K562 (cell line): ENCODE results near the gene EML2. TPM values are rescaled to one million over a fixed set of nuclear protein-coding genes. Genes with fewer than 3 reads are reported as not detected.

ENCODE experiments used
- ASH1L ChIP-seq: fragments of 450-650 bp; IDR thresholded peaks from 2 replicates; pipeline ENCODE4 v1.6.1; 2018; ENCODE audit warnings: borderline replicate concordance, mild to moderate bottlenecking, low read depth; ENCODE audit not compliant: partially characterized antibody
- CREM ChIP-seq: IDR thresholded peaks from 2 replicates; pipeline ENCODE4 v1.6.1; 2014; ENCODE audit warnings: antibody characterized with exemption, low read depth
- ELF2 ChIP-seq: fragments of 250-450 bp; sonication (Bioruptor Pico); IDR thresholded peaks from 2 replicates; pipeline ENCODE4 v1.5.0; 2021; ENCODE audit warnings: mild to moderate bottlenecking
- MAFG ChIP-seq: fragments of 450-650 bp; conservative IDR thresholded peaks from 2 replicates; pipeline ENCODE4 v1.6.1; 2016; ENCODE audit warnings: missing genetic modification characterization, missing compliant biosample characterization
- TAF9B ChIP-seq: fragments of 450-650 bp; IDR thresholded peaks from 2 replicates; pipeline ENCODE4 v1.6.1; 2018; ENCODE audit warnings: mild to moderate bottlenecking; ENCODE audit not compliant: partially characterized antibody
- ZNF354B ChIP-seq: fragments of 250-450 bp; sonication (Bioruptor Pico); IDR thresholded peaks from 2 replicates; pipeline ENCODE4 v1.4.0; 2020
- ZNF584 ChIP-seq: fragments of 200-800 bp; sonication (Bioruptor generic); IDR thresholded peaks from 2 replicates; pipeline ENCODE4 v1.6.1; 2016; ENCODE audit warnings: low read depth, mild to moderate bottlenecking, missing genetic modification characterization, missing compliant biosample characterization
- ZNF695 ChIP-seq: fragments of 450-650 bp; formaldehyde crosslinking; IDR thresholded peaks from 2 replicates; pipeline ENCODE4 v1.4.0; 2020; ENCODE audit warnings: mild to moderate bottlenecking, moderate library complexity
- polyA plus RNA-seq, 8 experiments: library from polyadenylated mRNA; depleted of rRNA in 4 of 8; stranded (reverse) in 5 of 8; unstranded in 3 of 8; fragments of >200 nt; fragmentation: Nextera tagmentation in 2 of 8; fragmentation: Illumina TruSeq in 1 of 8; extraction: Ambion mirVana in 2 of 8; extraction: Trizol in 1 of 8; gene quantifications; 2 replicates each; pipeline versions ENCODE4 v1.2.1 to v1.2.3, GENCODE V29; 2011 to 2014; ENCODE audit warnings: inconsistent platforms in 1 of 8, missing spikeins in 1 of 8
- total RNA-seq, 7 experiments: library from RNA; depleted of rRNA in 6 of 7; stranded (reverse); fragments of >200 nt in 6 of 7; fragmentation: Illumina TruSeq in 2 of 7; extraction: Trizol in 2 of 7; gene quantifications; 2 replicates each; pipeline versions ENCODE4 v1.2.1 to v1.2.3, GENCODE V29; 2011 to 2021; ENCODE audit warnings: low replicate concordance in 1 of 7
- TF ChIP-seq, protein P1 (sequence below): fragments of 250-450 bp; sonication (Bioruptor Pico); IDR thresholded peaks from 2 replicates; pipeline ENCODE4 v1.4.0; 2020; ENCODE audit warnings: mild to moderate bottlenecking, moderate library complexity
- TF ChIP-seq, protein P2 (sequence below): sonication (generic); formaldehyde crosslinking; IDR thresholded peaks from 2 replicates; pipeline ENCODE4 v1.8.0; 2023; ENCODE audit warnings: mild to moderate bottlenecking, missing genetic modification reagents
- TF ChIP-seq, protein P3 (sequence below): sonication (generic); formaldehyde crosslinking; IDR thresholded peaks from 2 replicates; pipeline ENCODE4 v1.9.0; 2022; ENCODE audit warnings: mild to moderate bottlenecking, missing genetic modification reagents
- TF ChIP-seq, protein P4 (sequence below), 2 experiments: fragments of 450-650 bp in 1 of 2; IDR thresholded peaks; 2 replicates each; pipeline ENCODE4 v1.6.1; 2011 to 2017; ENCODE audit warnings: low read depth in 2 of 2, antibody characterized with exemption in 1 of 2, borderline replicate concordance in 1 of 2, low read length in 1 of 2, mild to moderate bottlenecking in 1 of 2, mixed read lengths in 1 of 2; ENCODE audit not compliant: control insufficient read depth in 1 of 2
- TF ChIP-seq, protein P5 (sequence below): fragments of 250-450 bp; sonication (Bioruptor Pico); IDR thresholded peaks from 2 replicates; pipeline ENCODE4 v1.9.0; 2021; ENCODE audit warnings: mild to moderate bottlenecking

The EML2 gene
- total and polyA plus RNA-seq, 9 of the 15 experiments (the other 6 are each of a cell fraction or from before 2014, with no cell fraction given) = 2.6 to 69.6 (median 24.8) TPM

DNA sequence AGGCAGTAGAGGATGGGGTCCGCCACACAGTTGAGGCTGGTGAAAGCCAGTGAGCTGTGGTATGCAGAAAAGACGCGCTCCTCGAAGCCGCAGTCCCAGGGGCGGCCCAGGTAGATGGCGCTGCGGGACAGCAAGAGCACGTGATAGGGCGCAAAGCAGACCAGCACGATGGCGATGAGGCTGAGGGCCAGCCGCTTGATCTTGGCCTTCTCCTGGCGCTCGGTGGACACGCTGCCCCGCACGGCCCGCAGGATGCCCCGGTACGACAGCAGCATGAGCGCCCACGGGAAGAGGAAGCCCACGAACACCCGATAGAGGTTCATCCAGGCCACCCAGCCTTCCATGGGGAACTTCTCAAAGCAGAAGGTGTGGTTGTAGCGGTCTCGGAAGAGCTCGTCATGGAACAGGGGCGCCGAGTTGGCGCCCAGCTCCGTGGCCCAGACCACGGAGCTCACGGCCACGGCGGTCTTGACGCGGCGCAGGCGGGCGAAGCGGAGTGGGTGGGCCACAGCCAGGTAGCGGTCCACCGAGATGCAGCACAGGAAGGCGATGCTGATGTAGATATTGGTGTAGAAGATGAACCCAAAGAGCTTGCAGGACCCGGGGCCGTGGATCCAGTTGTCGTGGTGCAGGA is 48.1 kb downstream of the EML2 start (continued):
- peak; percentile 60; the same call in 1 of the 2 replicates for TF ChIP-seq CREM
- no peak for TF ChIP-seq ASH1L
- TF ChIP-seq, protein P1, sequence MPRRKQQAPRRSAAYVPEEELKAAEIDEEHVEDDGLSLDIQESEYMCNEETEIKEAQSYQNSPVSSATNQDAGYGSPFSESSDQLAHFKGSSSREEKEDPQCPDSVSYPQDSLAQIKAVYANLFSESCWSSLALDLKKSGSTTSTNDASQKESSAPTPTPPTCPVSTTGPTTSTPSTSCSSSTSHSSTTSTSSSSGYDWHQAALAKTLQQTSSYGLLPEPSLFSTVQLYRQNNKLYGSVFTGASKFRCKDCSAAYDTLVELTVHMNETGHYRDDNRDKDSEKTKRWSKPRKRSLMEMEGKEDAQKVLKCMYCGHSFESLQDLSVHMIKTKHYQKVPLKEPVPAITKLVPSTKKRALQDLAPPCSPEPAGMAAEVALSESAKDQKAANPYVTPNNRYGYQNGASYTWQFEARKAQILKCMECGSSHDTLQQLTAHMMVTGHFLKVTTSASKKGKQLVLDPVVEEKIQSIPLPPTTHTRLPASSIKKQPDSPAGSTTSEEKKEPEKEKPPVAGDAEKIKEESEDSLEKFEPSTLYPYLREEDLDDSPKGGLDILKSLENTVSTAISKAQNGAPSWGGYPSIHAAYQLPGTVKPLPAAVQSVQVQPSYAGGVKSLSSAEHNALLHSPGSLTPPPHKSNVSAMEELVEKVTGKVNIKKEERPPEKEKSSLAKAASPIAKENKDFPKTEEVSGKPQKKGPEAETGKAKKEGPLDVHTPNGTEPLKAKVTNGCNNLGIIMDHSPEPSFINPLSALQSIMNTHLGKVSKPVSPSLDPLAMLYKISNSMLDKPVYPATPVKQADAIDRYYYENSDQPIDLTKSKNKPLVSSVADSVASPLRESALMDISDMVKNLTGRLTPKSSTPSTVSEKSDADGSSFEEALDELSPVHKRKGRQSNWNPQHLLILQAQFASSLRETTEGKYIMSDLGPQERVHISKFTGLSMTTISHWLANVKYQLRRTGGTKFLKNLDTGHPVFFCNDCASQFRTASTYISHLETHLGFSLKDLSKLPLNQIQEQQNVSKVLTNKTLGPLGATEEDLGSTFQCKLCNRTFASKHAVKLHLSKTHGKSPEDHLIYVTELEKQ (CRISPR knock-in tag) = no peak
- no peak for TF ChIP-seq TAF9B
- TF ChIP-seq ZNF354B (CRISPR knock-in tag) = no peak
- TF ChIP-seq, protein P2, sequence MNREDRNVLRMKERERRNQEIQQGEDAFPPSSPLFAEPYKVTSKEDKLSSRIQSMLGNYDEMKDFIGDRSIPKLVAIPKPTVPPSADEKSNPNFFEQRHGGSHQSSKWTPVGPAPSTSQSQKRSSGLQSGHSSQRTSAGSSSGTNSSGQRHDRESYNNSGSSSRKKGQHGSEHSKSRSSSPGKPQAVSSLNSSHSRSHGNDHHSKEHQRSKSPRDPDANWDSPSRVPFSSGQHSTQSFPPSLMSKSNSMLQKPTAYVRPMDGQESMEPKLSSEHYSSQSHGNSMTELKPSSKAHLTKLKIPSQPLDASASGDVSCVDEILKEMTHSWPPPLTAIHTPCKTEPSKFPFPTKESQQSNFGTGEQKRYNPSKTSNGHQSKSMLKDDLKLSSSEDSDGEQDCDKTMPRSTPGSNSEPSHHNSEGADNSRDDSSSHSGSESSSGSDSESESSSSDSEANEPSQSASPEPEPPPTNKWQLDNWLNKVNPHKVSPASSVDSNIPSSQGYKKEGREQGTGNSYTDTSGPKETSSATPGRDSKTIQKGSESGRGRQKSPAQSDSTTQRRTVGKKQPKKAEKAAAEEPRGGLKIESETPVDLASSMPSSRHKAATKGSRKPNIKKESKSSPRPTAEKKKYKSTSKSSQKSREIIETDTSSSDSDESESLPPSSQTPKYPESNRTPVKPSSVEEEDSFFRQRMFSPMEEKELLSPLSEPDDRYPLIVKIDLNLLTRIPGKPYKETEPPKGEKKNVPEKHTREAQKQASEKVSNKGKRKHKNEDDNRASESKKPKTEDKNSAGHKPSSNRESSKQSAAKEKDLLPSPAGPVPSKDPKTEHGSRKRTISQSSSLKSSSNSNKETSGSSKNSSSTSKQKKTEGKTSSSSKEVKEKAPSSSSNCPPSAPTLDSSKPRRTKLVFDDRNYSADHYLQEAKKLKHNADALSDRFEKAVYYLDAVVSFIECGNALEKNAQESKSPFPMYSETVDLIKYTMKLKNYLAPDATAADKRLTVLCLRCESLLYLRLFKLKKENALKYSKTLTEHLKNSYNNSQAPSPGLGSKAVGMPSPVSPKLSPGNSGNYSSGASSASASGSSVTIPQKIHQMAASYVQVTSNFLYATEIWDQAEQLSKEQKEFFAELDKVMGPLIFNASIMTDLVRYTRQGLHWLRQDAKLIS (CRISPR knock-in tag) = peak; percentile 72; the same call in 1 of the 2 replicates
- TF ChIP-seq MAFG (tag) = no peak
- TF ChIP-seq ZNF584 (CRISPR knock-in tag) = no peak
- TF ChIP-seq ELF2 (CRISPR knock-in tag) = no peak
- TF ChIP-seq, protein P3, sequence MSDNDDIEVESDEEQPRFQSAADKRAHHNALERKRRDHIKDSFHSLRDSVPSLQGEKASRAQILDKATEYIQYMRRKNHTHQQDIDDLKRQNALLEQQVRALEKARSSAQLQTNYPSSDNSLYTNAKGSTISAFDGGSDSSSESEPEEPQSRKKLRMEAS = peak; percentile 97
- TF ChIP-seq, protein P4, sequence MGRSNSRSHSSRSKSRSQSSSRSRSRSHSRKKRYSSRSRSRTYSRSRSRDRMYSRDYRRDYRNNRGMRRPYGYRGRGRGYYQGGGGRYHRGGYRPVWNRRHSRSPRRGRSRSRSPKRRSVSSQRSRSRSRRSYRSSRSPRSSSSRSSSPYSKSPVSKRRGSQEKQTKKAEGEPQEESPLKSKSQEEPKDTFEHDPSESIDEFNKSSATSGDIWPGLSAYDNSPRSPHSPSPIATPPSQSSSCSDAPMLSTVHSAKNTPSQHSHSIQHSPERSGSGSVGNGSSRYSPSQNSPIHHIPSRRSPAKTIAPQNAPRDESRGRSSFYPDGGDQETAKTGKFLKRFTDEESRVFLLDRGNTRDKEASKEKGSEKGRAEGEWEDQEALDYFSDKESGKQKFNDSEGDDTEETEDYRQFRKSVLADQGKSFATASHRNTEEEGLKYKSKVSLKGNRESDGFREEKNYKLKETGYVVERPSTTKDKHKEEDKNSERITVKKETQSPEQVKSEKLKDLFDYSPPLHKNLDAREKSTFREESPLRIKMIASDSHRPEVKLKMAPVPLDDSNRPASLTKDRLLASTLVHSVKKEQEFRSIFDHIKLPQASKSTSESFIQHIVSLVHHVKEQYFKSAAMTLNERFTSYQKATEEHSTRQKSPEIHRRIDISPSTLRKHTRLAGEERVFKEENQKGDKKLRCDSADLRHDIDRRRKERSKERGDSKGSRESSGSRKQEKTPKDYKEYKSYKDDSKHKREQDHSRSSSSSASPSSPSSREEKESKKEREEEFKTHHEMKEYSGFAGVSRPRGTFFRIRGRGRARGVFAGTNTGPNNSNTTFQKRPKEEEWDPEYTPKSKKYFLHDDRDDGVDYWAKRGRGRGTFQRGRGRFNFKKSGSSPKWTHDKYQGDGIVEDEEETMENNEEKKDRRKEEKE (IDR thresholded peaks at IDR 0.05; ENCODE audit: borderline replicate concordance in 1 of 2, control insufficient read depth in 1 of 2, low read depth in 2 of 2, low read length in 1 of 2) = no peak
- TF ChIP-seq ZNF695 = no peak
- TF ChIP-seq, protein P5, sequence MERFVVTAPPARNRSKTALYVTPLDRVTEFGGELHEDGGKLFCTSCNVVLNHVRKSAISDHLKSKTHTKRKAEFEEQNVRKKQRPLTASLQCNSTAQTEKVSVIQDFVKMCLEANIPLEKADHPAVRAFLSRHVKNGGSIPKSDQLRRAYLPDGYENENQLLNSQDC (CRISPR knock-in tag) = no peak
